D721Med (cell line): Measurements from ENCODE around the gene VWF.

ENCODE experiments used
- DNase-seq: peaks from one replicate; pipeline ENCODE4 v3.0.0; 2011; ENCODE audit warnings: low spot score; ENCODE audit not compliant: insufficient read length
- FAIRE-seq: peaks from 2 replicates; lab custom pipeline; 2011; peaks lifted over from hg19 to GRCh38; lab: Jason Lieb, UNC
- TF ChIP-seq, protein P1 (sequence below): IDR thresholded peaks from 2 replicates; pipeline ENCODE4 v1.5.1; 2012; ENCODE audit warnings: mild to moderate bottlenecking, control low read depth; ENCODE audit not compliant: insufficient read depth; ENCODE audit errors: missing control alignments

Gene VWF

DNA sequence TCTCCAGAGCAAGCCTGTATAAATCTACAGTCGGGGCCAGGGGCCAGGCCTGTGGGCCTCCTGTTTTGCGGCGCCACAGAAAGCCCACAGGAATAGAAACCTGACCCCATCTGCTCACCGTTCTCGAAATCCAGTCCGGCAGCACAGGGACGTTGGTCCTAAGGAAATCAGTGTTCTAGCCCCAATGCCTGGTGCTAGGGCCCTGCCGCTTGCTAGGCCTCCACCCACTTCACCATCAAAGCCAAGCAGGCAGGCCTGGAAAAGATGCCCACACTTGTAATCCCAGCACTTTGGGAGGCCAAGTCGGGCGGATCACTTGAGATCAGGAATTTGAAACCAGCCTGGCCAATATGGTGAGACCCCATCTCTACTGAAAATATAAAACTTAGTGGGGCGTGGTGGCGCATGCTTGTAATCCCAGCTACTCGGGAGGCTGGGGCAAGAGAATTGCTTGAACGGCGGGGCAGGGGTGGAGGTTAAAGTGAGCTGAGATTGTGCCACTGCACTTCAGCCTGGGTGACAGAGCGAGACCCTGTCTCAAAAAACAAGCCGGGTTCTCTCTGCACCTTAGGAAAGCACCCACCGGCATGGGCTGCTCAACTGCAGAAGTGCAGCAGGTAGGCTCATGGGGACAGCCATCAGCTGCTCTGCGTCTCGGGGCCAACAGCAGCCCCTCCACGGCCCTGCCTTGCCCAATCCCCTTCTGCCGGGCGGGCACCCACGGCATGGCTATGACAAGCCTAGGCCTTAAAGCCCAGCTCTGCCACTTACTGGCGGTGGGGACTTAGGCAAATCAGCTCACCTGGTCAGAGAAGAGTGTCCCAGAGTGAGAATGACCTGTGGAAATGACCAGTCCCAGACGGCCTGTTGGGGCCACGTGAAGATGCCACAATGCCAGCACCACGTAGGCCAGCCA, 47.4 kb downstream of the VWF start:
- TF ChIP-seq, protein P1, sequence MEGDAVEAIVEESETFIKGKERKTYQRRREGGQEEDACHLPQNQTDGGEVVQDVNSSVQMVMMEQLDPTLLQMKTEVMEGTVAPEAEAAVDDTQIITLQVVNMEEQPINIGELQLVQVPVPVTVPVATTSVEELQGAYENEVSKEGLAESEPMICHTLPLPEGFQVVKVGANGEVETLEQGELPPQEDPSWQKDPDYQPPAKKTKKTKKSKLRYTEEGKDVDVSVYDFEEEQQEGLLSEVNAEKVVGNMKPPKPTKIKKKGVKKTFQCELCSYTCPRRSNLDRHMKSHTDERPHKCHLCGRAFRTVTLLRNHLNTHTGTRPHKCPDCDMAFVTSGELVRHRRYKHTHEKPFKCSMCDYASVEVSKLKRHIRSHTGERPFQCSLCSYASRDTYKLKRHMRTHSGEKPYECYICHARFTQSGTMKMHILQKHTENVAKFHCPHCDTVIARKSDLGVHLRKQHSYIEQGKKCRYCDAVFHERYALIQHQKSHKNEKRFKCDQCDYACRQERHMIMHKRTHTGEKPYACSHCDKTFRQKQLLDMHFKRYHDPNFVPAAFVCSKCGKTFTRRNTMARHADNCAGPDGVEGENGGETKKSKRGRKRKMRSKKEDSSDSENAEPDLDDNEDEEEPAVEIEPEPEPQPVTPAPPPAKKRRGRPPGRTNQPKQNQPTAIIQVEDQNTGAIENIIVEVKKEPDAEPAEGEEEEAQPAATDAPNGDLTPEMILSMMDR: no peak
- FAIRE-seq (no peak), DNase-seq (no peak)

DNA sequence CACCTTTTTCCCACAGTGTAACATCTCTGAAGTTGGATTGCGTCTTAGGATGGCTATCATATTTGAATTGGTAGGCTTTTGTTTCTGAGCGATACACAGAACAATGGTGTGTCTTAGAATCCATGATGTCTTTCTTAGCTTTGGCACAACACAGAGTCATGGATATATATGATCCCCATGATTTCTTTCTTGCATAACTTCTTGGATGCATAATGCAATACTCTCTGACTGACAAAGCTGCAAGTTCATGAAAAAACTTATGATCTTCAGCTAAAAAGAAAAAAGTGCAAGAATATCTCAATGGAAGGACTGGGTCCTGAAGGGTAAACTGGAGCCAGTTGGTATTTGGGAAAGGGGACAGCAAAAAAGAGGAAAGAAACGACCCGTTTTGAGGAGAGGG, 48.1 kb downstream of the VWF start:
- no peak for FAIRE-seq

DNA sequence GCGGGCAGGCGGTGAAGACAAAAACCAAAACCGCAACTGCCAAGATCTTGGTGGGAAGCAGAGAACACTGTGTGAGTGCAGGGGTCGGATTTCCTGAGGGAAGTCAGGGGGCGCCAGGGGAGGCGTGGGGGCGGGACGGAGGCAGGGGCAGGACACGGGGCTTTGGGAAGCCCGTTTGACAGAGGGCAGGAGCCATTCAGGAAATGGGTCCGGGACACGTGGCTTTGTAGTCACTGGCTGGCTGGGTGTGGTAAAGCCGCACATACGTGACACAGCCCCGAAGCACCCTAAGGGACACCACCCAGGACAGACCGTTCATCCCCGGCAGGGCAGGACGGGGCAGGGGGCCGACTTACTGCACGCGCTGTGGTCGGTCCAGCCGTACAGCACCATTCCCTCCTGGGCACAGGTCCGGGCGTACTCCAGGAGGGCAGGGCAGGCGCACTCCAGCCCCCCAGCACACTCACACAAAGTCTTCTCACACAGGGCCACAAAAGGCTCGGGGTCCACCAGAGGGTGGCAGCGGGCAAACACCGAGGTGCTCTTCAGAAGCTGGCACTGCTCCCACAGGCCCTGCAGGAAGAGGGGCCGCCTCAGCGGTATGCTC, 49.4 kb downstream of the VWF start:
- DNase-seq: no peak
- no peak for FAIRE-seq
- TF ChIP-seq, protein P1: no peak

More for the DNA sequence above, 48.1 kb downstream of the VWF start:
- TF ChIP-seq, protein P1: no peak
- no peak for DNase-seq

DNA sequence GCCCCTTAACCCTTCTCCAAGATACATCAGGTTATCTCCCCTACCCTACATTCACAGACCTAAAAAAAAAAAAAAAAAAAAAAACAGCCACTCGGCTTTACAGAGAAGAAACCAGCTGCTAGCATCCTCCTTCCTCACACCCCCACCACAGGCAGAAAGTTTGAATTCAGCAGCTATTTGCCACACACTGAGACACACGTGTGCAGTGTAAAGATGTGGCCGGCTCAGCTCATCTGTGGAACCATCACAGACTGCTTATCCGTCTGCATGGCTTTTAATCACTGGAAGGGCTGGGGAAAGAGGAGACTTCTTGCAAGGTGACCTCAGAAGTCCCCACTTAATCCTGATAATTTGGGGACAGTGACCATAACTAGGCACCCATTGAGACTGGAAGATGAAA, 50.0 kb downstream of the VWF start:
- no peak for FAIRE-seq
- TF ChIP-seq, protein P1: no peak

DNA sequence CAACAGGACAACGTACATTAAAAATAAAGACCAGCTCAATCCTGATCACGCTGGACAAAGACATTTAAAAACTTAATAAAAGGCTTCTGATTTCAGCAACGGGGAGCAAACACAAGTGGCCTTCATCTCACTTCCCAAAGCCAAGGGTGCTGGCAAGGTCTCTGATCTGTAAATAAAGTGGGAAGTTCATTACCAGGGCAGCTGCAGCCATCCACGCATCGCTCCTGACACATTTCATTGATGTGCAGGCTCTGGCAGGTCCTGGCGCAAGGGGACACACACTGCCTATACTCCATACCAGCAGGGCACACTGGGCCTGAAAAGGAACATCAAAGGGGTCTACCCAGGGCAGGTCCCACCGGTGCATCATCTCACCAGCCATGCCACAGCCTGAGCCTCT, 51.0 kb downstream of the VWF start:
- no peak for FAIRE-seq
- no peak for DNase-seq
- TF ChIP-seq, protein P1: no peak

More for the DNA sequence above, 50.0 kb downstream of the VWF start:
- no peak for DNase-seq

- TF ChIP-seq, protein P1: no peak
- FAIRE-seq (no peak), DNase-seq (no peak)
These were observed 52.1 kb downstream of the VWF start for GRCh38 chr12:6072302-6072752.

- FAIRE-seq: no peak
These were observed 52.9 kb downstream of the VWF start for GRCh38 chr12:6071589-6071988.

More at GRCh38 chr12:6071589-6071988, 52.9 kb downstream of the VWF start:
- TF ChIP-seq, protein P1: no peak
- no peak for DNase-seq
